A549 (cell line): ENCODE measurements around the gene AUTS2. TPM values are rescaled to one million over a fixed set of nuclear protein-coding genes. Genes with fewer than 3 reads are reported as not detected.

Experiments
- ATAC-seq, 2 experiments: fragments of 200-7000 bp in 1 of 2; fragments of >200 bp in 1 of 2; cut with Nextera tagmentation in 1 of 2; cut with Tn5 transposase in 1 of 2; 3 replicates each; pipeline versions ENCODE4 v1.8.0 to v1.9.1; 2018 to 2020; ENCODE audit warnings: mild to moderate bottlenecking in 1 of 2, moderate library complexity in 1 of 2
- CTCF ChIA-PET: fragments of 300-600 bp; sonication (Branson Sonifier 250); formaldehyde crosslinking; extraction: SDS; loops from one replicate; lab custom pipeline; 2021; ENCODE audit warnings: antibody characterized with exemption, inconsistent platforms; lab: Yijun Ruan, JAX
- POLR2A ChIA-PET: fragments of 350-600 bp; formaldehyde crosslinking; extraction: SDS; loops from one replicate; lab custom pipeline; 2021; ENCODE audit warnings: antibody characterized with exemption, inconsistent platforms; lab: Yijun Ruan, JAX
- DNase-seq, 2 experiments: peaks; one replicate each; pipeline versions ENCODE4 v3.0.0 to v3.0.0-alpha.2; 2011 to 2016; ENCODE audit warnings: low read depth in 1 of 2, low spot score in 1 of 2
- FAIRE-seq: peaks from 2 replicates; lab custom pipeline; 2011; peaks lifted over from hg19 to GRCh38; lab: Jason Lieb, UNC
- H3K27ac ChIP-seq, 2 experiments: fragments of >200 bp; sonication (Bioruptor Twin); formaldehyde crosslinking; 3 replicates each; pipeline ENCODE4 v1.5.1; 2016 to 2017
- H3K4me1 ChIP-seq: fragments of >200 bp; sonication (Bioruptor Twin); formaldehyde crosslinking; 3 replicates; pipeline ENCODE4 v1.6.1; 2016
- H3K4me2 ChIP-seq: fragments of >200 bp; sonication (Bioruptor Twin); formaldehyde crosslinking; 3 replicates; pipeline ENCODE4 v1.6.1; 2016
- H3K4me3 ChIP-seq: fragments of >200 bp; sonication (Bioruptor Twin); formaldehyde crosslinking; 3 replicates; pipeline ENCODE4 v1.5.1; 2016
- H3K9me3 ChIP-seq: fragments of >200 bp; sonication (Bioruptor Twin); formaldehyde crosslinking; 3 replicates; pipeline ENCODE4 v1.6.1; 2016
- BCL3 ChIP-seq: fragments of >200 bp; sonication (Bioruptor Twin); formaldehyde crosslinking; IDR thresholded peaks from 3 replicates; pipeline ENCODE4 v1.6.1; 2016
- BHLHE40 ChIP-seq: IDR thresholded peaks from 2 replicates; pipeline ENCODE4 v1.6.1; 2012; ENCODE audit warnings: low read depth, low read length, inconsistent platforms
- CBX2 ChIP-seq: fragments of 200-600 bp; sonication (generic); IDR thresholded peaks from 2 replicates; pipeline ENCODE4 v1.6.1; 2016; ENCODE audit warnings: low read depth, mild to moderate bottlenecking, borderline replicate concordance
- CBX8 ChIP-seq: fragments of 200-600 bp; sonication (generic); IDR thresholded peaks from 2 replicates; pipeline ENCODE4 v1.6.1; 2016
- CHD2 ChIP-seq: fragments of 150-350 bp; IDR thresholded peaks from 2 replicates; pipeline ENCODE4 v1.6.1; 2014; ENCODE audit warnings: low read length; ENCODE audit not compliant: partially characterized antibody
- EHF ChIP-seq: fragments of 250-450 bp; sonication (Bioruptor Pico); IDR thresholded peaks from 2 replicates; pipeline ENCODE4 v1.5.0; 2020; ENCODE audit warnings: mild to moderate bottlenecking
- EHMT2 ChIP-seq: fragments of 200-600 bp; sonication (generic); IDR thresholded peaks from 2 replicates; pipeline ENCODE4 v1.6.1; 2016; ENCODE audit warnings: antibody characterized with exemption, low read depth, mild to moderate bottlenecking, moderate library complexity
- ESRRA ChIP-seq: fragments of 150-350 bp; IDR thresholded peaks from 2 replicates; pipeline ENCODE4 v1.6.1; 2014; ENCODE audit warnings: mild to moderate bottlenecking, low read length, borderline replicate concordance
- FOSB ChIP-seq: fragments of 250-450 bp; sonication (Bioruptor Pico); IDR thresholded peaks from 2 replicates; pipeline ENCODE4 v1.5.0; 2020; ENCODE audit warnings: mild to moderate bottlenecking, moderate library complexity
- FOSL2 ChIP-seq, 2 experiments: fragments of 450-650 bp in 1 of 2; fragments of >200 bp in 1 of 2; sonication (Bioruptor Twin) in 1 of 2; formaldehyde crosslinking; IDR thresholded peaks; 2 replicates each; pipeline versions ENCODE4 v1.5.0 to v1.6.1; 2016 to 2020; ENCODE audit warnings: mild to moderate bottlenecking in 1 of 2, moderate library complexity in 1 of 2
- HDAC2 ChIP-seq: fragments of 200-600 bp; sonication (generic); IDR thresholded peaks from 2 replicates; pipeline ENCODE4 v1.6.1; 2016
- HEYL ChIP-seq: fragments of 250-450 bp; sonication (Bioruptor Pico); IDR thresholded peaks from 2 replicates; pipeline ENCODE4 v1.8.0; 2021; ENCODE audit warnings: mild to moderate bottlenecking, moderate library complexity
- HOXA7 ChIP-seq: fragments of 250-450 bp; sonication (Bioruptor Pico); IDR thresholded peaks from 2 replicates; pipeline ENCODE4 v1.5.0; 2020; ENCODE audit warnings: mild to moderate bottlenecking, moderate library complexity
- HOXB13 ChIP-seq: fragments of 250-450 bp; sonication (Bioruptor Pico); IDR thresholded peaks from 2 replicates; pipeline ENCODE4 v1.5.0; 2020; ENCODE audit warnings: low read depth, mild to moderate bottlenecking, moderate library complexity
- JUN ChIP-seq, 2 experiments: fragments of >200 bp; sonication (Bioruptor Twin); formaldehyde crosslinking; IDR thresholded peaks; 2 replicates in 1 of 2; 3 replicates in 1 of 2; pipeline ENCODE4 v1.6.1; 2016 to 2017
- JUNB ChIP-seq: fragments of >200 bp; sonication (Bioruptor Twin); formaldehyde crosslinking; IDR thresholded peaks from 2 replicates; pipeline ENCODE4 v1.6.1; 2016
- KDM1A ChIP-seq: fragments of 200-600 bp; sonication (generic); IDR thresholded peaks from 2 replicates; pipeline ENCODE4 v1.6.1; 2016; ENCODE audit warnings: low read depth, mild to moderate bottlenecking
- MYC ChIP-seq: IDR thresholded peaks from 2 replicates; pipeline ENCODE4 v1.6.1; 2012; ENCODE audit warnings: mild to moderate bottlenecking, inconsistent platforms, low read length, improper control_type of control experiment, borderline replicate concordance
- NFE2L2 ChIP-seq: fragments of 150-350 bp; conservative IDR thresholded peaks from 2 replicates; pipeline ENCODE4 v1.6.1; 2014; ENCODE audit warnings: low read length
- NPAS2 ChIP-seq: fragments of 250-450 bp; sonication (Bioruptor Pico); IDR thresholded peaks from 2 replicates; pipeline ENCODE4 v1.8.0; 2022; ENCODE audit warnings: mild to moderate bottlenecking, moderate library complexity, borderline replicate concordance
- NR3C1 ChIP-seq: fragments of >200 bp; sonication (Bioruptor Twin); formaldehyde crosslinking; IDR thresholded peaks from 3 replicates; pipeline ENCODE4 v1.6.1; 2017
- POLR2A ChIP-seq: IDR thresholded peaks from 2 replicates; pipeline ENCODE4 v1.6.1; 2012; ENCODE audit warnings: mild to moderate bottlenecking, low read length
- RAD21 ChIP-seq, 2 experiments: fragments of >200 bp in 1 of 2; sonication (Bioruptor Twin) in 1 of 2; formaldehyde crosslinking in 1 of 2; IDR thresholded peaks in 1 of 2; conservative IDR thresholded peaks in 1 of 2; 2 replicates in 1 of 2; 3 replicates in 1 of 2; pipeline ENCODE4 v1.6.1; 2012 to 2018; ENCODE audit warnings: inconsistent platforms in 1 of 2
- RARB ChIP-seq: fragments of 250-450 bp; sonication (Bioruptor Pico); IDR thresholded peaks from 2 replicates; pipeline ENCODE4 v1.8.0; 2021; ENCODE audit warnings: mild to moderate bottlenecking, moderate library complexity
- SREBF2 ChIP-seq: fragments of 450-650 bp; IDR thresholded peaks from 2 replicates; pipeline ENCODE4 v1.6.1; 2014; ENCODE audit warnings: mild to moderate bottlenecking, moderate library complexity
- ZC3H11A ChIP-seq: fragments of 450-650 bp; IDR thresholded peaks from 2 replicates; pipeline ENCODE4 v1.6.1; 2014; ENCODE audit warnings: antibody characterized with exemption, mild to moderate bottlenecking
- WGBS: methylation state at CpG from one replicate; pipeline ENCODE4 v1.1.6; 2017; ENCODE audit errors: missing lambda C conversion rate; 5-methylcytosine and 5-hydroxymethylcytosine counted together
- polyA plus RNA-seq, 4 experiments: library from polyadenylated mRNA; depleted of rRNA in 3 of 4; stranded (reverse); fragments of >200 nt; fragmentation: RNase III in 1 of 4; extraction: RNeasy Plus Mini Kit Qiagen cat#74134 plus additional on column Dnase treatment in 1 of 4; gene quantifications; 2 replicates in 3 of 4; 3 replicates in 1 of 4; pipeline ENCODE4 v1.2.3, GENCODE V29; 2011 to 2017
- TF ChIP-seq, protein P1 (sequence below): fragments of 150-350 bp; IDR thresholded peaks from 2 replicates; pipeline ENCODE4 v1.6.1; 2014; ENCODE audit warnings: low read depth, mild to moderate bottlenecking, low read length
- TF ChIP-seq, protein P2 (sequence below): fragments of 200-600 bp; sonication (generic); IDR thresholded peaks from 2 replicates; pipeline ENCODE4 v1.6.1; 2016; ENCODE audit warnings: antibody characterized with exemption, mild to moderate bottlenecking, moderate library complexity

Gene AUTS2
- polyA plus RNA-seq, 2 of the 4 experiments (the other 2 are of a cell fraction): 1.6 to 3.6 TPM

DNA sequence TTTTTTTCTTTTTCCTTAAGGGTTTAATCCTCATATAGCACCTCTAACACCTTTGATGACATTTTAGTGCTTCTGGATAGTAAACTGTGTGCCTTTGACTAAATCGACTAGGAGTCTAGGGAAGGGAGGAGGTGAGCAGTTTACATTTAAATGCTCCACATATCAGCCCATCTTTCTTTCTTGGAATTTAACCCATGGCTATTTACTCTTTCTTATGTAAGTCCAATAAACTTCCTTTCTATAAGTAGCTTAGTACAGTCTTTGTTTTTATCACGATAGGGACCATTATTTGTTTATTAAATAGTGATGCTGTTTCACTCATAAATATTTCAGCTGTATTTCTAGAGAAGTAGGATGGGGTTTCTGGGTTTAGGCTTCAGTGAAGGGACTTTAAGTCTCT, 669.9 kb downstream of the AUTS2 start:
- no peak overlapping the region for H3K27ac ChIP-seq
- ChIA-PET POLR2A (no interaction called here), CTCF (no interaction called here)
- 1% methylated on average over 2 of the region's 2 CpGs for WGBS
- H3K9me3 ChIP-seq: no peaks in the 10 kb centered on the region
- no peaks in the 10 kb centered on the region for H3K4me1 ChIP-seq
- TF ChIP-seq CHD2 (no peak), HDAC2 (no peak), HOXA7 (CRISPR knock-in tag) (no peak), JUN (IDR thresholded peaks at IDR 0.05) (no peak), NR3C1 (no peak), RARB (CRISPR knock-in tag) (no peak), JUNB (no peak), CBX8 (no peak)
- no peak overlapping the region for H3K4me3 ChIP-seq
- DNase-seq: no peak
- no peak for ATAC-seq
- FAIRE-seq: no peak
- no peak overlapping the region for H3K4me2 ChIP-seq

GRCh38 chr7:70270149-70270548, 671.9 kb downstream of the AUTS2 start:
- H3K4me3 ChIP-seq: no peak overlapping the region
- FAIRE-seq (no peak), ATAC-seq (no peak), DNase-seq (no peak)
- no peak overlapping the region for H3K4me2 ChIP-seq
- 19% methylated on average over 1 of the region's 1 CpG for WGBS
- TF ChIP-seq POLR2A (no peak), MYC (no peak), KDM1A (no peak), SREBF2 (no peak), NPAS2 (CRISPR knock-in tag) (no peak), ESRRA (no peak), ZC3H11A (no peak), BHLHE40 (no peak), HOXB13 (no peak), NFE2L2 (no peak), EHMT2 (no peak), FOSL2 (IDR thresholded peaks at IDR 0.05) (no peak), FOSL2 (CRISPR knock-in tag; IDR thresholded peaks at IDR 0.05) (no peak), CBX2 (no peak), RAD21 (conservative IDR thresholded peaks at IDR 0.05 in 1 of 2, IDR thresholded peaks at IDR 0.05 in 1 of 2) (no peak), EHF (CRISPR knock-in tag) (no peak), BCL3 (no peak), HEYL (no peak), FOSB (CRISPR knock-in tag) (no peak)
- TF ChIP-seq, protein P1, sequence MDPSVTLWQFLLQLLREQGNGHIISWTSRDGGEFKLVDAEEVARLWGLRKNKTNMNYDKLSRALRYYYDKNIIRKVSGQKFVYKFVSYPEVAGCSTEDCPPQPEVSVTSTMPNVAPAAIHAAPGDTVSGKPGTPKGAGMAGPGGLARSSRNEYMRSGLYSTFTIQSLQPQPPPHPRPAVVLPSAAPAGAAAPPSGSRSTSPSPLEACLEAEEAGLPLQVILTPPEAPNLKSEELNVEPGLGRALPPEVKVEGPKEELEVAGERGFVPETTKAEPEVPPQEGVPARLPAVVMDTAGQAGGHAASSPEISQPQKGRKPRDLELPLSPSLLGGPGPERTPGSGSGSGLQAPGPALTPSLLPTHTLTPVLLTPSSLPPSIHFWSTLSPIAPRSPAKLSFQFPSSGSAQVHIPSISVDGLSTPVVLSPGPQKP: no peak
- TF ChIP-seq, protein P2, sequence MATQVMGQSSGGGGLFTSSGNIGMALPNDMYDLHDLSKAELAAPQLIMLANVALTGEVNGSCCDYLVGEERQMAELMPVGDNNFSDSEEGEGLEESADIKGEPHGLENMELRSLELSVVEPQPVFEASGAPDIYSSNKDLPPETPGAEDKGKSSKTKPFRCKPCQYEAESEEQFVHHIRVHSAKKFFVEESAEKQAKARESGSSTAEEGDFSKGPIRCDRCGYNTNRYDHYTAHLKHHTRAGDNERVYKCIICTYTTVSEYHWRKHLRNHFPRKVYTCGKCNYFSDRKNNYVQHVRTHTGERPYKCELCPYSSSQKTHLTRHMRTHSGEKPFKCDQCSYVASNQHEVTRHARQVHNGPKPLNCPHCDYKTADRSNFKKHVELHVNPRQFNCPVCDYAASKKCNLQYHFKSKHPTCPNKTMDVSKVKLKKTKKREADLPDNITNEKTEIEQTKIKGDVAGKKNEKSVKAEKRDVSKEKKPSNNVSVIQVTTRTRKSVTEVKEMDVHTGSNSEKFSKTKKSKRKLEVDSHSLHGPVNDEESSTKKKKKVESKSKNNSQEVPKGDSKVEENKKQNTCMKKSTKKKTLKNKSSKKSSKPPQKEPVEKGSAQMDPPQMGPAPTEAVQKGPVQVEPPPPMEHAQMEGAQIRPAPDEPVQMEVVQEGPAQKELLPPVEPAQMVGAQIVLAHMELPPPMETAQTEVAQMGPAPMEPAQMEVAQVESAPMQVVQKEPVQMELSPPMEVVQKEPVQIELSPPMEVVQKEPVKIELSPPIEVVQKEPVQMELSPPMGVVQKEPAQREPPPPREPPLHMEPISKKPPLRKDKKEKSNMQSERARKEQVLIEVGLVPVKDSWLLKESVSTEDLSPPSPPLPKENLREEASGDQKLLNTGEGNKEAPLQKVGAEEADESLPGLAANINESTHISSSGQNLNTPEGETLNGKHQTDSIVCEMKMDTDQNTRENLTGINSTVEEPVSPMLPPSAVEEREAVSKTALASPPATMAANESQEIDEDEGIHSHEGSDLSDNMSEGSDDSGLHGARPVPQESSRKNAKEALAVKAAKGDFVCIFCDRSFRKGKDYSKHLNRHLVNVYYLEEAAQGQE: no peak
- ChIA-PET POLR2A (no interaction called here), CTCF (no interaction called here)
- no peaks in the 10 kb centered on the region for H3K9me3 ChIP-seq
- no peaks in the 10 kb centered on the region for H3K4me1 ChIP-seq
- no peak overlapping the region for H3K27ac ChIP-seq
